Osteocyte (in vitro differentiated cells): Measurements from ENCODE around the gene AGMAT. TPM values are rescaled to one million over a fixed set of nuclear protein-coding genes. Genes with fewer than 3 reads are reported as not detected.
A peak's percentile ranks its signal among the peaks of the same experiment; 100 is the strongest.

Experiments
- DNase-seq: peaks from one replicate; pipeline ENCODE4 v3.0.0; 2021; ENCODE audit warnings: mixed read lengths; ENCODE audit not compliant: unreplicated experiment; ENCODE audit errors: extremely low spot score
- H3K27ac Mint-ChIP-seq: one replicate; pipeline ENCODE4 v1.8.0; 2021; ENCODE audit warnings: mild to moderate bottlenecking, mixed read lengths; ENCODE audit not compliant: unreplicated experiment
- H3K27me3 Mint-ChIP-seq: one replicate; pipeline ENCODE4 v1.8.0; 2021; ENCODE audit warnings: mixed read lengths; ENCODE audit not compliant: unreplicated experiment
- H3K36me3 Mint-ChIP-seq: one replicate; pipeline ENCODE4 v1.8.0; 2021; ENCODE audit warnings: mixed read lengths; ENCODE audit not compliant: unreplicated experiment
- H3K4me1 Mint-ChIP-seq: one replicate; pipeline ENCODE4 v1.8.0; 2021; ENCODE audit warnings: mixed read lengths; ENCODE audit not compliant: unreplicated experiment
- H3K4me3 Mint-ChIP-seq: one replicate; pipeline ENCODE4 v1.8.0; 2021; ENCODE audit warnings: mild to moderate bottlenecking, moderate library complexity, mixed read lengths; ENCODE audit not compliant: unreplicated experiment
- H3K9me3 Mint-ChIP-seq: one replicate; pipeline ENCODE4 v1.8.0; 2021; ENCODE audit warnings: mixed read lengths; ENCODE audit not compliant: unreplicated experiment
- CTCF ChIP-seq: fragments of 200-600 bp; sonication (generic); IDR thresholded peaks from 2 replicates; pipeline ENCODE4 v1.5.0; 2021; ENCODE audit warnings: antibody characterized with exemption, mild to moderate bottlenecking, moderate library complexity
- total RNA-seq: library from RNA; stranded (reverse); gene quantifications from 2 replicates; pipeline ENCODE4 v1.2.1, GENCODE V29; 2021

Gene AGMAT
- total RNA-seq, 1 donor from 2014 or later = 0.19 TPM

- peaks cover 32% of the 10 kb centered on the region for H3K36me3 Mint-ChIP-seq
- TF ChIP-seq CTCF = no peak
- no peaks in the 10 kb centered on the region for H3K9me3 Mint-ChIP-seq
- peak overlapping the region; percentile 15 for H3K27ac Mint-ChIP-seq
- H3K4me3 Mint-ChIP-seq = no peak overlapping the region
- no peak for DNase-seq
- no peaks in the 10 kb centered on the region for H3K27me3 Mint-ChIP-seq
- H3K4me1 Mint-ChIP-seq = peaks cover 22% of the 10 kb centered on the region
These were observed 41.6 kb upstream of the AGMAT start for GRCh38 chr1:15626269-15626950.

DNA sequence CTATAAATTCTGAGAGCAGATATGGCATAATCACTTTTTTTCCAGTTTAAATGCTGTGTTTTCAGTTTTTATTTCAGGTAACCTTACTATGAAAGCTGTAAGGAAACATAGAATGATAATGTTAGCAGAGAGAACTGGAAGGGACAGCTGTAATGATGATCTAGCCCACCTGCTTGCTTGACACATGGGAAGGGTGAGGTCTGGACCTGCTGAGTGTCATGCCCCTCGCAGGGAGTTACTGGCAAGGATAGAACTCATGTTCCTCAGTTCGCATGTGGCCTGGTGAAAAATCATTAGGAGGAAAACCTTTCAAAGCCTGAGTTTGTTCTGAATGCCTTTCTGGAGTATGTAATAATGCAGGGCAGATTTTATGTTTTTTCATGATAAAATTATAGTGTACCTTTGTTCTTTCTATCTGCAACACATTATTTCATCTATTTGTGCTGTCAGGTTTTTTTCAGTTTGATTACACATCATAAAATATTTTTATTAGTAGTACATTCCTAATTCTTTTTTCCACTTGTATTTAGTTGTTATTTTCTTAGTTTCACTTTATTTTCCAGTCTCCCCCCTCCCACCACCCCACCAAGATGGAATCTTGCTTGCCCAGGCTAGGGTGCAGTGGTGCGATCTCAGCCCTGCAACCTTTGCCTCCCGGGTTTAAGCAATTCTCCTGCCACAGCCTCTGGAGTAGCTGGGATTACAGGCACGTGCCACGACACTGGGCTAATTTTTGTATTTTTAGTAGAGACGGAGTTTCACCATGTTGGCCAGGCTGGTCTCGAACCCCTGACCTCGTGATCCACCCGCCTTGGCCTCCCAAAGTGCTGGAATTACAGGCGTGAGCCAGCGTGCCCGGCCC lies 40.4 kb upstream of the AGMAT start:
- Mint-ChIP-seq H3K27me3 (no peaks in the 10 kb centered on the region), H3K36me3 (peaks cover 24% of the 10 kb centered on the region), H3K4me1 (peaks cover 30% of the 10 kb centered on the region), H3K4me3 (no peak overlapping the region), H3K27ac (peak overlapping the region; percentile 7), H3K9me3 (no peaks in the 10 kb centered on the region)
- no peak for TF ChIP-seq CTCF
- DNase-seq = no peak

DNA sequence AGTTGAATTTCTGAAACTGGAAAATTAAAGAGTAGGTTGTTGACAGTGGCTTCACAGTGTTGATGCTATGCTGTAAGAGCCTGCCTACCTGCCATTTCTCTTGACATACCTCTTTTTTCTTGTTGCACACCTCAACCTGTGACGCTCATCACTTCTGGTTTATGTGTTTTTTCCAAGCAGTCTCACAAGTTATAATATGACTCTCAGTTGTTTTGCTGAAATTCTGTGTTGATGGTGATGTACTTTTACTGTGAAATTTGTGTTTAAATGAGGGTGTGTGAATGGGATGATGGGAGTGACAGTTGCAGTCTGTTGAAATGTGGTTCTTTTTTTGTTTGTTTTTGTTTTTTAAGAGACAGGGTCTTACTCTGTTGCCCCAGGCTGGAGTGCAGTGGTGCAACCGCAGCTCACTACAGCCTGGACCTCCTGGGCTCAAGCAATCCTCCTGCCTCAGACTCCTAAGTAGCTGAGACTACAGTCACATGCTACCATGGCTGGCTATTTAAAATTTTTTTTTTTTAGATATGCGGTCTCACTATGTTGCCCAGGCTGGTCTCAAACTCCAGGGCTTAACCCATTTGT lies 39.4 kb upstream of the AGMAT start:
- H3K9me3 Mint-ChIP-seq = no peaks in the 10 kb centered on the region
- no peak overlapping the region for H3K27ac Mint-ChIP-seq
- no peak for DNase-seq
- H3K27me3 Mint-ChIP-seq = no peaks in the 10 kb centered on the region
- peaks cover 35% of the 10 kb centered on the region for H3K4me1 Mint-ChIP-seq
- TF ChIP-seq CTCF = no peak
- peaks cover 19% of the 10 kb centered on the region for H3K36me3 Mint-ChIP-seq
- no peak overlapping the region for H3K4me3 Mint-ChIP-seq

DNA sequence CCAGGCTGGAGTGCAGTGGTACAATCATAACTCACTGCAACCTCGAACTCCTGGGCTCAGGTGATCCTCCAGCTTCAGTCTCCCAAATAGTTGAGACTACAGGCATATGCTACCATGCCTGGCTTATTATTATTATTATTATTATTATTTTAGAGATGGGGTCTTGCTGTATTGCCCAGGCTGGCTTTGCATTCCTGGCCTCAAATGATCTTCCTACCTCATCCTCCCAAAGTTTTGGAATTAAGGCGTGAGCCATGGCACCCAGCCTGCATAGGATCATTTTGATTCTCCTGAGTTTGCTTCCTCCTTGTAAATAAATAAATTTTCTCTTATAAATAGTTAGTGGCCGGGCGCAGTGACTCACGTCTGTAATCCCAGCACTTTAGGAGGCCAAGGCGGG lies 38.6 kb upstream of the AGMAT start:
- Mint-ChIP-seq H3K36me3 (peaks cover 19% of the 10 kb centered on the region), H3K27me3 (no peaks in the 10 kb centered on the region), H3K4me1 (peaks cover 43% of the 10 kb centered on the region), H3K4me3 (no peak overlapping the region), H3K9me3 (no peaks in the 10 kb centered on the region), H3K27ac (no peak overlapping the region)
- DNase-seq = no peak
- no peak for TF ChIP-seq CTCF
